Fibroblast of pulmonary artery (primary cell): Measurements from ENCODE around the gene KDM4D.
A peak's percentile ranks its signal among the peaks of the same experiment; 100 is the strongest.
"Not testable (repeated sequence)": the region's sequence is repeated elsewhere in the genome, so short reads cannot be mapped to it uniquely, and the experiment has no call there.

ENCODE experiments used
- DNase-seq: peaks from one replicate; pipeline ENCODE4 v3.0.0-alpha.2; 2010; ENCODE audit warnings: low read depth
- H3K4me3 ChIP-seq: replicated peaks from 2 replicates; pipeline ENCODE4 v1.5.1; 2011; ENCODE audit warnings: low read depth, mild to moderate bottlenecking, control low read depth, low read length, moderate library complexity
- CTCF ChIP-seq: IDR thresholded peaks from 2 replicates; pipeline ENCODE4 v1.5.1; 2011; ENCODE audit warnings: mild to moderate bottlenecking, control low read depth, low read length, inconsistent platforms; ENCODE audit errors: missing control alignments

Gene KDM4D

GRCh38 chr11:94928117-94928990 is 45.2 kb upstream of the KDM4D start:
- no peak for DNase-seq
- no peak overlapping the region for H3K4me3 ChIP-seq
- no peak for TF ChIP-seq CTCF

GRCh38 chr11:94932072-94932471 is 41.4 kb upstream of the KDM4D start:
- not testable (repeated sequence) for H3K4me3 ChIP-seq, DNase-seq

GRCh38 chr11:94932503-94932902 is 41.0 kb upstream of the KDM4D start:
- H3K4me3 ChIP-seq = no peak overlapping the region
- TF ChIP-seq CTCF = no peak
- no peak for DNase-seq

- peak; percentile 87 for DNase-seq
- no peak for TF ChIP-seq CTCF
- no peak overlapping the region for H3K4me3 ChIP-seq
Measured at GRCh38 chr11:94933223-94934130, 40.0 kb upstream of the KDM4D start.

GRCh38 chr11:94934362-94934761 is 39.1 kb upstream of the KDM4D start:
- peak; percentile 39 for DNase-seq
- TF ChIP-seq CTCF = no peak
- no peak overlapping the region for H3K4me3 ChIP-seq

- DNase-seq = no peak
- no peak for TF ChIP-seq CTCF
- no peak overlapping the region for H3K4me3 ChIP-seq
Measured at GRCh38 chr11:94934846-94935245, 38.7 kb upstream of the KDM4D start.
